SK-N-SH (cell line): Measurements from ENCODE around the gene MPEG1. TPM values are rescaled to one million over a fixed set of nuclear protein-coding genes. Genes with fewer than 3 reads are reported as not detected.

Experiments used
- CTCF ChIA-PET: fragments of 300-600, 350-600 bp; formaldehyde crosslinking; extraction: SDS; loops from one replicate; lab custom pipeline; 2021; lab: Yijun Ruan, JAX
- POLR2A ChIA-PET: fragments of 350-600 bp; sonication (Branson Sonifier 250); formaldehyde crosslinking; extraction: SDS; loops from one replicate; lab custom pipeline; 2020; ENCODE audit warnings: antibody characterized with exemption, inconsistent platforms; lab: Yijun Ruan, JAX
- DNase-seq: peaks from one replicate; pipeline ENCODE4 v3.0.0; 2012
- H2AFZ ChIP-seq: fragments of 200-600 bp; sonication (generic); 2 replicates; pipeline ENCODE4 v1.8.1; 2016; ENCODE audit warnings: antibody characterized with exemption, mild to moderate bottlenecking, low read depth
- H3F3A ChIP-seq: fragments of 200-600 bp; sonication (generic); replicated peaks from 2 replicates; pipeline ENCODE3; 2016; ENCODE audit warnings: antibody characterized with exemption, mild to moderate bottlenecking; ENCODE audit not compliant: insufficient read depth
- H3K27ac ChIP-seq, 2 experiments: fragments of 200-500 bp in 1 of 2; fragments of 200-600 bp in 1 of 2; sonication (Bioruptor generic) in 1 of 2; sonication (generic), shearing (Covaris generic) in 1 of 2; 2 replicates each; pipeline versions ENCODE4 v1.5.1 to v1.6.1; 2014 to 2016; ENCODE audit warnings: low read depth in 2 of 2, inconsistent platforms in 1 of 2, low read length in 1 of 2, mild to moderate bottlenecking in 1 of 2, mixed read lengths in 1 of 2
- H3K27me3 ChIP-seq: fragments of 200-600 bp; sonication (generic), shearing (Covaris generic); 2 replicates; pipeline ENCODE4 v1.6.1; 2016; ENCODE audit warnings: mixed run types; ENCODE audit not compliant: insufficient read depth
- H3K36me3 ChIP-seq, 2 experiments: fragments of 200-500 bp in 1 of 2; fragments of 200-600 bp in 1 of 2; sonication (Bioruptor generic) in 1 of 2; sonication (generic) in 1 of 2; replicated peaks in 1 of 2; 2 replicates each; pipeline versions ENCODE3 to v1.5.1; 2014 to 2016; ENCODE audit warnings: low read length in 1 of 2, mild to moderate bottlenecking in 1 of 2; ENCODE audit not compliant: insufficient read depth in 2 of 2, control insufficient read depth in 1 of 2
- H3K4me1 ChIP-seq, 2 experiments: fragments of 200-500 bp in 1 of 2; fragments of 200-600 bp in 1 of 2; sonication (Bioruptor generic) in 1 of 2; sonication (generic), shearing (Covaris generic) in 1 of 2; 2 replicates each; pipeline versions ENCODE4 v1.5.1 to v1.6.1; 2014 to 2016; ENCODE audit warnings: low read depth in 1 of 2, low read length in 1 of 2, mixed run types in 1 of 2; ENCODE audit not compliant: insufficient read depth in 2 of 2, control insufficient read depth in 1 of 2
- H3K4me2 ChIP-seq: fragments of 200-600 bp; sonication (generic), shearing (Covaris generic); 2 replicates; pipeline ENCODE4 v1.6.1; 2017; ENCODE audit warnings: mixed run types
- H3K4me3 ChIP-seq, 2 experiments: fragments of 200-500 bp in 1 of 2; fragments of 200-600 bp in 1 of 2; sonication (Bioruptor generic) in 1 of 2; sonication (generic), shearing (Covaris generic) in 1 of 2; 2 replicates each; pipeline versions ENCODE4 v1.5.1 to v1.8.1; 2014 to 2016; ENCODE audit warnings: low read depth in 2 of 2, inconsistent platforms in 1 of 2, low read length in 1 of 2, mild to moderate bottlenecking in 1 of 2, mixed read lengths in 1 of 2, moderate library complexity in 1 of 2
- H3K79me2 ChIP-seq: fragments of 200-600 bp; sonication (generic); 2 replicates; pipeline ENCODE4 v1.8.1; 2017; ENCODE audit warnings: mild to moderate bottlenecking; ENCODE audit not compliant: insufficient read depth
- H3K9ac ChIP-seq: fragments of 200-600 bp; sonication (generic); 2 replicates; pipeline ENCODE4 v1.6.1; 2017; ENCODE audit warnings: mixed run types
- H3K9me2 ChIP-seq: fragments of 200-600 bp; sonication (generic); 2 replicates; pipeline ENCODE4 v1.6.1; 2017; ENCODE audit warnings: mixed run types
- H3K9me3 ChIP-seq: fragments of 200-600 bp; sonication (generic); 2 replicates; pipeline ENCODE4 v1.6.1; 2017; ENCODE audit warnings: mixed run types, mild to moderate bottlenecking, moderate library complexity
- H4K20me1 ChIP-seq: fragments of 200-600 bp; sonication (generic); 2 replicates; pipeline ENCODE4 v1.6.1; 2017; ENCODE audit warnings: mild to moderate bottlenecking, mixed run types; ENCODE audit not compliant: insufficient read depth
- ELF1 ChIP-seq: IDR thresholded peaks from 2 replicates; pipeline ENCODE4 v1.4.0; 2012
- FOXJ3 ChIP-seq: sonication (generic); formaldehyde crosslinking; IDR thresholded peaks from 2 replicates; pipeline ENCODE4 v1.5.1; 2020; ENCODE audit warnings: mild to moderate bottlenecking, missing genetic modification reagents
- TAF1 ChIP-seq: IDR thresholded peaks from 2 replicates; pipeline ENCODE4 v1.6.1; 2012; ENCODE audit warnings: low read depth, mild to moderate bottlenecking, low read length, moderate library complexity, borderline replicate concordance
- WGBS: methylation state at CpG from one replicate; pipeline ENCODE4 v1.1.6; 2017; ENCODE audit warnings: low lambda C conversion rate; 5-methylcytosine and 5-hydroxymethylcytosine counted together
- polyA plus RNA-seq, 3 experiments: library from polyadenylated mRNA; depleted of rRNA; stranded (reverse); fragments of >200 nt; gene quantifications; 2 replicates each; pipeline ENCODE4 v1.2.3, GENCODE V29; 2012
- TF ChIP-seq, protein P1 (sequence below): IDR thresholded peaks from 2 replicates; pipeline ENCODE4 v1.4.0; 2012; ENCODE audit warnings: low read depth
- TF ChIP-seq, protein P2 (sequence below): fragments of 150-350 bp; IDR thresholded peaks from 2 replicates; pipeline ENCODE4 v1.6.1; 2016; ENCODE audit warnings: mild to moderate bottlenecking, low read depth, low read length
- TF ChIP-seq, protein P3 (sequence below): IDR thresholded peaks from 2 replicates; pipeline ENCODE4 v1.6.1; 2012; ENCODE audit warnings: mild to moderate bottlenecking, low read depth, low read length, moderate library complexity

The MPEG1 gene
- polyA plus RNA-seq, 1 of the 3 experiments (the other 2 are of a cell fraction), result not detected

DNA sequence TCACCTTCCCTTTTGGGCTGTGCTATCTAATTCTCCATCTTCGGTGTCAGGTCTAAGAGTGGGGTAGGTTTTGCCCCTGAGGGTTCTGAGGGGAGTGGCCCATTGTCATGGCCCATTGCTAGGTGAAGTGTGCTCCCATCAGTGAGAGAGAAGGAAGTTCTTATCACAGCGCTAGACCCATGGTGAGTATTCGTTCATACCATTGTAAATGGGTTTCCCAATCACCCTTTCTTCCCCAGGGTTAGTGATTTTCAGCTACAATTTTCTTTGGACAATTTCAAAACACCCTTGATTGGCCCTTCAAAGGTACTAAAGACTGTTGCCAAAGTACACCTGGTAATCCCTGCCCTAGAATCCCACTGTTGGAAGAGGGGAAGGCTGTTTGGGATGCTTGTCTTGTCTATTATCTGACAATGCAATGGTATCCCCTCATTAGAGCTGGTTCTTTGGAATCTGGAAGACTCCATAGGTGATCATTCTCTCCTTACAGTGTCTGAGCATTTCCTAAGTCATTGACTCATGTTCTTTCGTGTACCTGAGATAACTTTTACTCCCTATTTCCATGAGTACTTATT lies 20.2 kb downstream of the MPEG1 start:
- peaks cover 3% of the 10 kb centered on the region; the same call in 1 of the 2 replicates for H3K27me3 ChIP-seq
- H3K27ac ChIP-seq, result no peak overlapping the region
- no peak overlapping the region for H3K9ac ChIP-seq
- WGBS, result 41% methylated on average over 4 of the region's 4 CpGs
- H3K79me2 ChIP-seq, result no peaks in the 10 kb centered on the region
- H4K20me1 ChIP-seq, result no peaks in the 10 kb centered on the region
- no peaks in the 10 kb centered on the region for H3K9me3 ChIP-seq
- peaks cover 0 to under 1% of the 10 kb centered on the region in 2 experiments; a peak in 1 of 4 replicates for H3K4me1 ChIP-seq
- no peak overlapping the region for H3K4me3 ChIP-seq
- TF ChIP-seq, protein P1, sequence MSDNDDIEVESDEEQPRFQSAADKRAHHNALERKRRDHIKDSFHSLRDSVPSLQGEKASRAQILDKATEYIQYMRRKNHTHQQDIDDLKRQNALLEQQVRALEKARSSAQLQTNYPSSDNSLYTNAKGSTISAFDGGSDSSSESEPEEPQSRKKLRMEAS, result no peak
- TF ChIP-seq FOXJ3, result no peak
- no peak for TF ChIP-seq TAF1
- no peaks in the 10 kb centered on the region for H3K9me2 ChIP-seq
- no peaks in the 10 kb centered on the region for H3F3A ChIP-seq
- no peak overlapping the region for H2AFZ ChIP-seq
- CTCF ChIA-PET, result interaction anchor here (0.8 to 4.1 kb wide), 2 partner anchors 16 to 21 kb away, joined by 4 to 29 read pairs; partner anchors contain the start of gene DTX4
- POLR2A ChIA-PET, result no interaction called here
- no peaks in the 10 kb centered on the region for H3K36me3 ChIP-seq
- no peak for DNase-seq
- H3K4me2 ChIP-seq, result no peak overlapping the region

DNA sequence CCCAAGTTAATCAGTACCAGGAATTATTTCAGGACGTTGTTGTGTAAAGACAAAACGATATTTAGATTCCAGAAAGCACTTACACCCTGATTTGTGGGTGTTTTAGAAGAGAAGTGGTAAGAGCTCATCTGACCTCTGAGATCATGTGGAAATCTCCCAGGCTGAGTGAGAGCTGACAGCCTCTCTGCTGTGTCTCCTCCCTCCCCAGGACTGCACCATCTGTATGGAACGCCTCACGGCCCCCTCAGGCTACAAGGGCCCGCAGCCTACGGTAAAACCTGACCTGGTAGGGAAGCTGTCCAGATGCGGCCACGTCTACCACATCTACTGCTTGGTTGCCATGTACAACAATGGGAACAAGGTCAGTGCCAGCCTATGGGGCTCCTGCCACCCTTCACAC lies 20.8 kb downstream of the MPEG1 start:
- Histone ChIP-seq H3K9me2 (no peaks in the 10 kb centered on the region), H4K20me1 (no peaks in the 10 kb centered on the region), H3K27ac (no peak overlapping the region), H3K27me3 (peaks cover 5% of the 10 kb centered on the region; the same call in 1 of the 2 replicates), H3F3A (no peaks in the 10 kb centered on the region), H2AFZ (no peak overlapping the region), H3K4me2 (no peak overlapping the region), H3K4me3 (no peak overlapping the region), H3K4me1 (no peaks in the 10 kb centered on the region), H3K36me3 (no peaks in the 10 kb centered on the region), H3K79me2 (no peaks in the 10 kb centered on the region), H3K9me3 (no peaks in the 10 kb centered on the region), H3K9ac (no peak overlapping the region)
- TF ChIP-seq, protein P2, sequence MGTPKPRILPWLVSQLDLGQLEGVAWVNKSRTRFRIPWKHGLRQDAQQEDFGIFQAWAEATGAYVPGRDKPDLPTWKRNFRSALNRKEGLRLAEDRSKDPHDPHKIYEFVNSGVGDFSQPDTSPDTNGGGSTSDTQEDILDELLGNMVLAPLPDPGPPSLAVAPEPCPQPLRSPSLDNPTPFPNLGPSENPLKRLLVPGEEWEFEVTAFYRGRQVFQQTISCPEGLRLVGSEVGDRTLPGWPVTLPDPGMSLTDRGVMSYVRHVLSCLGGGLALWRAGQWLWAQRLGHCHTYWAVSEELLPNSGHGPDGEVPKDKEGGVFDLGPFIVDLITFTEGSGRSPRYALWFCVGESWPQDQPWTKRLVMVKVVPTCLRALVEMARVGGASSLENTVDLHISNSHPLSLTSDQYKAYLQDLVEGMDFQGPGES, result no peak
- TF ChIP-seq, protein P3, sequence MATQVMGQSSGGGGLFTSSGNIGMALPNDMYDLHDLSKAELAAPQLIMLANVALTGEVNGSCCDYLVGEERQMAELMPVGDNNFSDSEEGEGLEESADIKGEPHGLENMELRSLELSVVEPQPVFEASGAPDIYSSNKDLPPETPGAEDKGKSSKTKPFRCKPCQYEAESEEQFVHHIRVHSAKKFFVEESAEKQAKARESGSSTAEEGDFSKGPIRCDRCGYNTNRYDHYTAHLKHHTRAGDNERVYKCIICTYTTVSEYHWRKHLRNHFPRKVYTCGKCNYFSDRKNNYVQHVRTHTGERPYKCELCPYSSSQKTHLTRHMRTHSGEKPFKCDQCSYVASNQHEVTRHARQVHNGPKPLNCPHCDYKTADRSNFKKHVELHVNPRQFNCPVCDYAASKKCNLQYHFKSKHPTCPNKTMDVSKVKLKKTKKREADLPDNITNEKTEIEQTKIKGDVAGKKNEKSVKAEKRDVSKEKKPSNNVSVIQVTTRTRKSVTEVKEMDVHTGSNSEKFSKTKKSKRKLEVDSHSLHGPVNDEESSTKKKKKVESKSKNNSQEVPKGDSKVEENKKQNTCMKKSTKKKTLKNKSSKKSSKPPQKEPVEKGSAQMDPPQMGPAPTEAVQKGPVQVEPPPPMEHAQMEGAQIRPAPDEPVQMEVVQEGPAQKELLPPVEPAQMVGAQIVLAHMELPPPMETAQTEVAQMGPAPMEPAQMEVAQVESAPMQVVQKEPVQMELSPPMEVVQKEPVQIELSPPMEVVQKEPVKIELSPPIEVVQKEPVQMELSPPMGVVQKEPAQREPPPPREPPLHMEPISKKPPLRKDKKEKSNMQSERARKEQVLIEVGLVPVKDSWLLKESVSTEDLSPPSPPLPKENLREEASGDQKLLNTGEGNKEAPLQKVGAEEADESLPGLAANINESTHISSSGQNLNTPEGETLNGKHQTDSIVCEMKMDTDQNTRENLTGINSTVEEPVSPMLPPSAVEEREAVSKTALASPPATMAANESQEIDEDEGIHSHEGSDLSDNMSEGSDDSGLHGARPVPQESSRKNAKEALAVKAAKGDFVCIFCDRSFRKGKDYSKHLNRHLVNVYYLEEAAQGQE, result no peak
- no peak for TF ChIP-seq ELF1
- ChIA-PET CTCF (interaction anchor here (0.8 to 4.1 kb wide), 2 partner anchors 16 to 21 kb away, joined by 4 to 29 read pairs; partner anchors contain the start of gene DTX4), POLR2A (no interaction called here)
- WGBS, result 32% methylated on average over 8 of the region's 8 CpGs
- DNase-seq, result no peak
